Measurements from ENCODE around the gene DDX51.
A peak's percentile ranks its signal among the peaks of the same experiment; 100 is the strongest.
"Not testable (repeated sequence)": the region's sequence is repeated elsewhere in the genome, so short reads cannot be mapped to it uniquely, and the experiment has no call there.

The DDX51 gene

DNA sequence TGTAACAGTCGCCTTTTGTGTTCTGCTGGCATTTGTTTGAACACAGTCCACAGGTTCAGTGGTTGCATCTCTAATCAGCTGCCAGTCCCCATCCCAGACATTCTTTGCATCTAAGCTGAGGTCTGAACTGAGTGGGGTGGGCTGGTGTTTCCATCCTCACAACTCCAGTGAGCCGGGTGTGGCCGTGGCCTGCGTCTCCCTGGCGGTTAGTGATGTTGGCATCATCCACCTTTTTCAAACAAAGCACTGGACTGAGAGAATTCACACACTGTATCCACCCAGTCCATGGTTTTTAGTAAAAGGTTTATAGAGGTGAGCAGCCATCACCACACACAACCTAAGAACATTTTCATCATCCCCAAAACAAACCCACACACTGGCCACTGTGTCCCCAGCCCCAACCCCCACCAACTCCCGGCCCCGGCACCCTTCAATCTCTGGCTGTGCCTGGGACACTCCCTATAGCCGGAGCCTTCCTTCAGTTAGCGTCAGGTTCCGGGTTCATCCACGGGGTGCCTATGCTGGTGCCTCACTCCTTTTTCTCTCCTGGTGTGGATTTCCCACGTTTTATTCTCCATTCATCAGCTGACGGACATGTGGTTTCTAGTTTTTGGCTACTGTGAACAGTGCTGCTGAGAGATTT is 6.5 kb downstream of the DDX51 start:
- DNase-seq, result no peak

DNA sequence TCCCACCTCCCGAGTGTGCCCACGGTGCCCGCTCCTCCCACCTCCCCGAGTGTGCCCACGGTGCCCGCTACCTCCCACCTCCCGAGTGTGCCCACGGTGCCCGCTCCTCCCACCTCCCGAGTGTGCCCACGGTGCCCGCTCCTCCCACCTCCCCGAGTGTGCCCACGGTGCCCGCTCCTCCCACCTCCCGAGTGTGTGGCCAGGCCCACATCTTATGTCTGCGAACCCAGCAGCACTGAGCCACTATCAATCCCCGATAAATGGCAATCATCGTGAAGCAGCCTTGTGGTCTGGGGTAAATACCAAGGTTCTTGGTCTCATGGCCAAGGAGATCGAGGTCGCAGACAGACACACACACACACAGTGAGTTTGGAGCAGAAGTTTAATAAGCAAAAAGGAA is 7.9 kb downstream of the DDX51 start:
- DNase-seq, result not testable (repeated sequence)

DNA sequence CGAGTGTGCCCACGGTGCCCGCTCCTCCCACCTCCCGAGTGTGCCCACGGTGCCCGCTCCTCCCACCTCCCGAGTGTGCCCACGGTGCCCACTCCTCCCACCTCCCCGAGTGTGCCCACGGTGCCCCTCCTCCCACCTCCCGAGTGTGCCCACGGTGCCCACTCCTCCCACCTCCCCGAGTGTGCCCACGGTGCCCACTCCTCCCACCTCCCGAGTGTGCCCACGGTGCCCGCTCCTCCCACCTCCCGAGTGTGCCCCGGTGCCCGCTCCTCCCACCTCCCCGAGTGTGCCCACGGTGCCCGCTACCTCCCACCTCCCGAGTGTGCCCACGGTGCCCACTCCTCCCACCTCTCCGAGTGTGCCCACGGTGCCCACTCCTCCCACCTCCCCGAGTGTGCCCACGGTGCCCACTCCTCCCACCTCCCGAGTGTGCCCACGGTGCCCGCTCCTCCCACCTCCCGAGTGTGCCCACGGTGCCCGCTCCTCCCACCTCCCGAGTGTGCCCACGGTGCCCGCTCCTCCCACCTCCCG is 9.4 kb downstream of the DDX51 start:
- DNase-seq, result not testable (repeated sequence)

DNA sequence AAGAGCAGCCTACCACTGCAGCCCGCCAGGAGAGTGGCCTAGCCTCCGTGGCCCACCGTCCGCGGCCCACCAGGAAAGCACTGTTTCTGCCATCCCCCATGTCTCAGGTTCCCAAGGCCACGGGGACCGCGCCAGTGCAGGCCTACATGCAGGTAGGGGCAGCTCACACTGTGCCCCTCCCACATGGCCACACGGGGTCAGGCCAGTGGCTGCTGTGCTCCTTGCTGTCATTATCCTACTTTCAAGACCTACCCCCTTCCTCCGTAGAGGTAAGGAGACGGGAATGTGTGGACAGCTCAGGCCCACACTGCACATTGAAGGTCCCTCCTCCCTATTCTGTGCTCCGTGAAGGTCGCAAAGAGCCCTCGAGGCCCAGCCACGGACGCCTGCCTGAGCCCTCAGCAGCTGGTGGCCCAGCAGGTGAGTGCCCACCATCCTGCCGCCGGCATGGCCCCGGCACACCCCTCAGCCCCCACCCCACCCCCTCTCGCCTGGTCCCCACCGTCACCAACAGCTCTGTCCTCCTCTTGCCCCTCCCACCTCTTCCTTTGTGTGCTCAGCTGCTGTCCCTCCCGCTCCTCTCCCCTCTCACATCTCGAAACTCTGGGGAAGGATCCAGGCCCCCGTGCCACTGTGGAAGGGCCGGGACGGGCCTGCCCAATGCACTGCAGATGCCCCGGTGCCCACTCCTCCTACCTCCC is 10.0 kb downstream of the DDX51 start:
- no peak for DNase-seq

DNA sequence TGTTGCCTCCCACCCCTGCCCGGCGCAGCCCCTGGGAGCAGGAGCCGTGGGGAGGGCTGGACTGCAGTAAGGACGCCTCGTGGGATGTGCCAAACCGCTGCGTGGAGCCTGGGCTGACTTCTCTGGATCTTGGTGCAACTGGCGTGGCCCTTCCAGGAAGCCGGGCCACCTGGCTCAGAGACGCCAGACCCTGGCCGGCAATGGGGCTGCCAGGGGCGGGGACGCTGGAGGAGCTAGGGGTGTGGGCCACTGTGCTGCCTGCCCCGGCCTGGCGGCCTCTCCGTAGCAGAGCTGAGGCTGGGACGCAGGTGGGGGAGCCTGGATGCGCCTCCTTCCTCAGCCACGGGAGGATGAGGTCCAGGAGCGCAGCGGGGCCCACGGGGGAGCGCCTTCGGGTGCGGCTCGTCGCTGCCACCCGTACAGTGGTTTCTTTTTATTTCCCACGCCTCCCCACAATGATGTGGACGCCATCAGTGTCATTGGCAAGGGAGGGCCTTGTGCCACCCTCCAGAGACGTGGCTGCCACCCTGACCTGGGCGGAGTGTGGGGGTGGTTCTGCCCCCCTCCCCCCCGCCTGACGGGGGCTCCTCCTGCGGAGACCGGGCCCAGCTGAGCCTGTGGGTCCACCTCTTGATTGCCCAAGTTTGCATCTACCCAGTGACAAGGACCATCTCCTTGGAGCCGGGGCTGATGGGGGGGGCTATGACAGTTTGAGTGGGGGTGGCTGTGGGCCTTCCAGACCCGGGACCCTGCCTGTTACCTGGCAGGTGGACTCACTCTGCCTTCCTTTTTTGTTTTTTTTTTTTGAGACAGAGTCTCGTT is 11.3 kb downstream of the DDX51 start:
- DNase-seq, result no peak

DNA sequence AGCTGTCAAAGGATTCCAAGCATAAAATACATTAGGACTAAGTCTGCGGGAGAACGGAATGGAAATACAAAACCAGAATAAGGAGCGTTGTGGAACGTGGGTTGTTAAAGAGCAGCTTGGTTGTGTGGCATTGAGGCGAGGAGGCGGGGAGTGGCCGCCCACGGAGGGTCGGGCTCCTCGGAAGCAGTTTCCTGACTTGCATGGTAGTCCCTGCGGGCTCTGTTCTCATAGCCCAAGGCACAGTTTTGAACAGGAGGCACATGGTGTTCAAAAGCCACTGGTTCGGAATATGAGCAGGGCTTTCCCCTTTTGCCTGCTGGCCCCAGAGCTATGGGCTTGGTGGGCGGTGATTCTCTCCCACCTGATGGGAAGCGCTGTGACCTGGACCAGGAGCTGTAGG is 12.2 kb downstream of the DDX51 start:
- DNase-seq, result no peak

DNA sequence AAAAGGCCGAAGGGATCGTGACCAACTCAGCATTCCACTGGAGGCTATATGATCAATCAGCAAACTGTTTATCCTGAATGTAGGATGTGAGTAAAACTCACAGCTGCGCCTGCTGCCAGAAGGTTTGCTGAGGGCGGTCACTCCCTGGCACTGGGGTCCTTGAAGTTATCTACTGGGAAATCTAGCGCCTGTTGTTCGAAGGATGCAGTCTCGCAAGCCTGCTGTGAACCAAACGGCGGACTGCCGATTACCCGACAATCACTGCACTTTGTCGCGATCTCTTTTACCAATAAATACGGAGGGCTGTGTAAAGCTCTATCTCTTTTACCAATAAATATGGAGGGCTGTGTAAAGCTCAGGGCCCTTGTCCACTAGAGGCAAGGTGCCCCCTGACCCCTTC is 12.9 kb downstream of the DDX51 start:
- no peak for DNase-seq

DNA sequence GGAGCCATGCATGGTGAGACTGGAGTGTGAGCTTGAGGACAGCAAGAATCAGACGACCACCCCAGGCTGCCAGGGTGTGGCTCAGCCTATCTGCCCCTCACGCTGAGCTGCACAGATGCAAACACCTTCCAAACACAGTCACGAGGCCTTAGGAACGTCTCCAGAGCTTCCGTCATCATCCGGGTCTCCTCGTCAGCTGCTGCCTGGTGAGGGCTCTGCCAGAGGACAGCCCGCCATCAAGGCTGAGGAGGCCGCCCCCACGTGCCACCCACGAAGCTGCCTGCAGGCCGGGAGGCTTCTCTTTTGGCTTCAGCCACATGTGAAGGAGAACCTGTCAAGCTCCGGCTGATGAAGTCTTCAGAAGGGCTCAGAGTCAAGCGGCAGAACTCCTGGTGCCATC is 13.4 kb downstream of the DDX51 start:
- no peak for DNase-seq

DNA sequence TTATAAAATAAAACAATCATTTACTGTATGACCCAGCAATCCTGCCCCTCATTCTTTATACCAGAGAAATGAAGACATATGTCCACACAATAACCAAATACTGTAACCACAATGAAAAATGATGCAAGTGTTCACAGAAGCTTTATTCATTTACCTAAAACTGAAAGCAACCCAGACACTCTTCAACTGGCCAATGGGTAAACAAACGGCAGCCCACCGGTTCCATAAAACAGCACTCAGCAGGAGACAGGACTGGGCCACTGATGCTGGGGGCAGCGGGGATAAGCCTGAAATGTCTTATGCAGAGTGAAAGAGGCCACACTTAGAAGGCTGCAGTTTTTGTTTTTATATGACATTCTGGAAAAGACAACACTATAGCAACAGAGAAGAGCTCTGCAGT is 15.1 kb downstream of the DDX51 start:
- no peak for DNase-seq

DNA sequence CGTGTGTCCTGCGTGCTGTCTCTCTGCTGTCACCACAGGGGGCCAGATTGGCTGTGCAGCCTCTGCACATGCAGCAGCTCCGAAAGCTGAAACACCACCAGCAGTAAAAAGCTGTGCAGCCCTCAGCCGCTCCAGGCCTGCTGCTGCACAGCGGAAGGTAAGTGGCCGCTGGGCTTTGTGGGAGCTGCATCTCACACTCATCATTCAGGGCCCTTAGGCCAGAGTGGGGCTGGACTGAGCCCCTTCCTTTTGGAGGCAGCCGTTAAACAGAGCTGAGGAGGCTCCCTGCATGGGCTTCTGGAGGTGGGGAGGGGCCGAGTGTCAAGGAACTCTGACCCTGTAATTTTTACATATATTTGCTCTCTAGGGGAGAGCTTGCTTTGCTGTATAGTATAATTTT is 17.1 kb downstream of the DDX51 start:
- DNase-seq, result no peak

DNA sequence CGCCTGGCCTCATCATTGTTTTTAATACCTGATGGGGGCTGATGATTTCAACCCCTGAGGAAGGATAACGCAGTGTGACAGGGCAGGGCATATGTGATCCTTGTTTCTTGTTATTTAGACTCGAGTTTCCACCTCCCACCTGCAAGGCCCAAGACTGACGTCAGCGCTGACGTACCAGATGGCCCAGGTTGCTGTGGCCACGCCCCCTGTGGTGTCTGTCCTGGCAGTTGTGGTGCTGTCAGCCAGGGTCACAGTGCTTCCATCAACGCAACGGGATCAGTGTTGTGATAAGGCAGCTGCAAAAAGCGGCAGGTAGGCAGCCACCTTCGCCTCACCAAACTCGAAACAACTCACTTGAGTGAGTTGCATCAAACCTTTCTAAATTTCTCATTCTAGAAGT is 18.4 kb downstream of the DDX51 start:
- no peak for DNase-seq

DNA sequence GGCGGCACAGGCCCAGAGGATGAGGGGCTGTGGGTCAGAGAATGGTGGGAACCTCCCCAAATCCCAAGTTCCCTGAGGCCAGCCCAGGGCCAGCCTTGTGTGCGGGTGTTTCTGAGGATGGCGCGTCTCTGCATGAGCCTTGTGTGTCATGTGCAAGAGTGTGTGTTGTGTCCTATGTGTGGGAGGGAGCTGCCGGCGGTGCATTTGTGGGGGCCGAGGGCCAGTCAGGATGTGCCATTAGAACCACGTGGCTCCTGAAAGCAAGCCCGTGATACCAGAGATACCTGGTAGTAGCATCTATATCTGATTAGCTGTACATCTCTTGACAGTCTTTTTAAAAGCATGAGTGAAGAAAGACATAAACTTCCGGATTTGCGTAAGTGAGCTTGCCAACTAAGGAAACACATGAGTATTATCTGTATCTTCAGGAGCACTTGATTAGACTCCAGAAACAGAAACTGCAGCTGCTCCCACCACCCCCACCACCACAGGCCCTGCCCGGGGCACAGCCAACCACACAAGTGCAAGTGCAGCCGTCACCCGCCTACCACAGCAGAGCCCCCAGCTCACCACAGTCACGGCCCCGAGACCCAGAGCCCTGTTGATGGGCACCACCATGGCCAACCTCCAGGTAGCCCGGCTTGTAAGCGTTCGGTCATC is 19.2 kb downstream of the DDX51 start:
- DNase-seq, result peak; percentile 81

DNA sequence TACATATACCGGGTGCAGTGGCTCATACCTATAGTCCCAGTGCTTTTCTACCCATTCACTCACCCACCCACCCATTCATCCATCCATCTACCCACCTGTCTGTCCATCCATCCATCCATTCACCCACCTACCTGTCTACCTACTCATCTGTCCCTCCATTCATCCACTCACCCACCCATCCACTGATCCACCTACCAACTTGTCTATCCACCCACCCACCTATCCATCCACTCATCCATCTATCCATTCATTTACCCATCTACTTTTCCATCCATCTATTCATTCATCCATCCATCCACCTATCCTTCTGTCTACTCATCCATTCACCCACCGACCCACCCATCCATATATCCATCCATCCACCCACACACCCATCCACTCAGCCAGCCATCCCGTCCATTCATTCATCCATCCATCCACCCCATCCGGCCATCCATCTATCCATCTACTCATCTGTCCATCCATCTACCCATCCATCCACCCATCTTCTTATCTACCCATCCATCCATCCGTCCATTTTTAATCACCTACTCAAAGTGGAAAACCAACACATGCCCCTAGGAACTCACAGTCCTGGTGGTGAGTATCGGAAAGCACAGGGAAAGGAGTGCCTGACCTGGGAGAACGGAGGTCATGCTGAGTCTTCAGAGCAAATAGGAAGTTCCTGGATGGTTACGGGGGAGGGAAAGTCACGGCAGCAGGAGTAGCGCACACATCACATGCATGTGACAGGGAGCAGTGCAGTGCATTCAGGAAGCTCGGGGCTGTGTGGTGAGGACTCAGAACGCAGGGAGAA is 20.0 kb downstream of the DDX51 start:
- DNase-seq, result no peak

DNA sequence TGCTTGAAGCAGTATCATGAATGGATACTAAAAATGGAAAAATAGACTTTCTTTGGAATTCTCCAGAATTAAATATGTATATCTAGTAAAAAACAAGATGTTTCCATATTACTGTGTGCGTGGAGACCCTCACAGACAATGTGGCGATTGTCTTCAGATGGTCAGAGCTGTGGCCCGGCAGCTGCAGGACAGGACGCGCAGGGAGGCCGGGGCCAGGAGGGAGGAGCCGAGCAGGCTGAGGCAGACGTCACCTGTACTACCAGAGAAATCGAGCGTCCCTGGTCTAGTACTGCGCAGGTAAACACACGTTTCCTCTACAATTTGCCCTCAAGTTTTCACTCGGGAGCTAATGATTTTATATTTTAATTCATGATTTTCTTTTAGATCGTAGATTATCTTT is 22.8 kb downstream of the DDX51 start:
- DNase-seq, result no peak

DNA sequence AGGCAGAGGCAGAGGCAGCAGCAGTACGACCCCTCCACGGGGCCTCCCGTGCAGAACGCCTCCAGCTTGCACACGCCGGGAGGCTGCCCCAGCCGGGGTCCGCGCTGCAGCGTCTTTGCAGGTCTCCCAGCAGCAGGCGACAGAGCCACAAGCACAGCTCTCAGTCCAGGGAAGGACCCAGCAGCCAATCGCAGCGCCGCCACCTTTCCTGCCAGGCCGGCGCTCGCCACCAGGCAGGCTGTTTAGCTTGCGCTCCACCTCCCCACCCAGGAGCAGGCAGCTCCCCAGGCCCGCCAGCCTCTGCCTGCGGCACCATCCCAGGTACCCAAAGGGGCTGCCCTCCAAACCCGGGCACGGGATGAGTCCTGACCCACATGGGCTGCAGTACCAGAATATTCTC is 25.2 kb downstream of the DDX51 start:
- no peak for DNase-seq

DNA sequence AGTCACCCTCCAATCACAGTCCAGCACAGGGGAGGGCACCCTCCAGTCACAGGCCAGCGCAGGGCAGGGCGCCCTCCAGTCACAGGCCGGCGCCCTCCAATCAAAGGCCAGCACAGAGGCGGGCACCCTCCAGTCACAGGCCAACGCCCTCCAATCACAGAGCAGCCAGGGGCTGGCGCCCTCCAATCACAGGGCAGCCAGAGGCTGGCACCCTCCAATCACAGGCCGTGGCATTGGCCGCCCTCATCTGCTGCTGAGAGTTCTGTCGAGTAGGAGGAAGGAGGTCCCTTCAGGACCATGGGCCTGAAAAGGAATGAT is 26.6 kb downstream of the DDX51 start:
- DNase-seq, result peak; percentile 30

DNA sequence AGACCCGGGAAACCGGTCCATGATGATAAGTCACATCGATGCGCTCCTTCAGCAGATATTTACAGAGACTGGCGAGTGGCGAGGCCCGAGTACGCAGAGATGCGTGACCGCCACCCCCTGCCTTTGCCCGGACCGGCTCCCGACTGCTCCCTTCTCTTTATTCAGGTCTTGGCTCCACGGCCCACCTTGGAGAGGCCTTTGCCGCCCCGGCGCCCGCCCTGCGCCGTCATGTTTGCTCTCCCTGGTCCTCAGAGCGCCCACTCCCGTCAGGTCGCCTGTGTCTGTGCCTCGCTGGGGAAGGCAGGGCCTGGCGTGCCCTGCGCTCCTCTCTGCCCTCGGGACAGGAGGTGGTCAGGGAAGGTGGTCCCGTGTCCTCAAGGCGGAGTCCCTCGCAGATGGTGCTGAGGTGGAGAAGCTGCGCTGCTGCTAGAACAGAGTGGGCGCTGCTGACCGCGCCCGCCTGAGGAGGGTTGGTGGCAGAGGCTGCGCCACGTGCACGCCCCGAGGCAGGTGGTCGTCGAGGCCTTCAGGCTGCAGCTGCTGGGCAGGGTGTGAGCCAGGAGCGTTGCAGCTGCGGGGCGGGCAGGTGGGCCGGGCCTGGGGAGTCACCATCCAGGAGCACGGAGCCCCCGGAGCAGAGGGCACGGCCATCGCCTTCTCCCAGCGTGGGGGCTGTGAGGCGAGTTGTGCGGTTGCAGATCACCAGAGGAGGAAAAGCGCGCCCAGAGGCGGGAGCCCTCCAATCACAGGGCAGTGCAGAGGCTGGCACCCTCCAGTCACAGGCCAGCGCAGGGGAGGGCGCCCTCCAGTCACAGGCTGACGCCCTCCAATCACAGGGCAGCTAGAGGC is 27.2 kb downstream of the DDX51 start:
- no peak for DNase-seq

DNA sequence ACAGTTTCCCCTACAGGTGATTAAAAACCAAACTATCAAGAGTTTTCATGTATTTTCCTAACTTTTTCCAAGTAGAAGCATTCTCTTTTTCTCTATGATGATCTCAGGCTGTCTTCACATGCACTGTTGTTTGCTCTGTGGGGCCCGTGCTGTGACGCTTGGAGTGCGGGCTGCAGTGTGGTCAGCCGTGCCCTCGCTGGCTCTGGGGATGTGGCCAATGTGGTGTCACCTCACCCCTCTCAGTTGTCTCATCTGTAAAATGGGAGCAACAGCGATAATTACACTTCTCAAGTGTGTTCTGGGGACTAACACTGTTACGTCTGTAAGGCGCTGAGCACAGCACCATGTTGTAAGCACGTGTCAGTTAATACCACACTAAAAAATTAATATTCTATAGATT is 28.6 kb downstream of the DDX51 start:
- DNase-seq, result no peak

DNA sequence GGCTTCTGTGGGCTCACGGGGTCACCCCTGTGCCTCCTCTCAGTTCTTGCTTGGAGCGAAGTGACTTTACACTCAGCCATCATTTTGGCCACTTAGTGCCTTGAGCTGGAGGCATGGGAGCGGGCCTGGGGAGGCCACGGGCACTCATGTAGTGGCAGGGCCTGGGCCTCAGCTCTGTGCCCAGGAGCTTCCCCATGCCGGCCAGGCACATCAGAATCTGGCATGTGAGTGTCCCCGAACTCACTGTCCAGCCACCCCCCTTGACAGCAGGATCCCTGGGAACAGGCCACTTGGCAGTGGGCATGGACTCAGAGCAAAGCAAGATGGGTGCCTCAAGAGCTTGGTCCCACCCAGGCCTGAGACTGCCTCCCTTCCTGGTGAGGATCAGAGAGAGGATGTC is 29.5 kb downstream of the DDX51 start:
- DNase-seq, result no peak

DNA sequence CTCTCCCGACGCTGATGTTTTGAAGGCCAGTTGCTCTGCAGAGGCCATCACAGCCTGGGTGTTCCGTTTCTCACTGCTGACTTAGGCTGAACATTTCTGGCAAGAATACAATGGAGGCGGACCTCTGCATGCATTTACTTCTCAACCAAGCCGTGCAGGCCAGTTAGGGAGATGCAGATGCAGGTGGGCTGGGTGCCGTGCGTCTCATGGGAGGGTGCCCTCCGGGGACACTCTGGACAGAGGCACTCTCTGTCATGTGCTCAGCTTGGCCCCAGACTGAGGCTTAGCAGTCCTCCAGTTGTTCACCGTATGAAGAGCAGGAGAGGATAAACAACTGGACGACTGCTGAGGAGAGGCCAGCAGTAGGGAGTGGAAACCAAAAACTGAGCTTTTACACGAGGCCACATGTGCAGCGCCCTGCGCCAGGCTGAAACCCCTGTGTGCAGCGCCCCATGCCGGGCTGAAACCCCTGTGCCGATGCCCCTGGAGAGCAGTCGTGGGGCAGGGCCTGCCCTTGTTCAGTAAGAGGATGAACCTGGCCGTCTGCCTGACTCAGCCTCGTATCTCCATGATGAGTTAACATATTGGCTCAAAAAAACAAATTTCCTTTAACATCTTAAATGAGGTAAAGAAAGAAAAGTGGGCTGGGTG is 32.3 kb downstream of the DDX51 start:
- DNase-seq, result no peak

DNA sequence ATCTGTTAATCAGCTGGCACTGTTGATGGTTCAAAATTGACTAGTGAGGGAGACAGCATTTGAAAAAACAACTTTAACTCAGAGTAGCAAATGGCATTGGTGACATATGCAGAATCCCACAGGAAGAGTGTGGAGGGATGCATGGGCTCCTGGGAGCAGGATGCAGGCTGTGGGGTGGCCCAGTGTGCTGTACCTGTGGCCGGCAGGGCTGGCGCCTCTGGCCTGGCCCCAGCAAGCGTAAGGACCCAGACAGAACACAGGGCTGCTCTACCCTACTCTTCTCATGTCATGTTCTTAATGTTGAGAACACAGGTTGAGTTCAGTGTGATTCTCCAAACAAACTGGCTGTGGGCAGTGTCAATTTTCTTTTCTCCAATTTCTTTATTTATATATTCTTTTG is 33.4 kb downstream of the DDX51 start:
- no peak for DNase-seq
